Tibial nerve (tissue), 4 donors: ENCODE data around the gene UTF1. TPM values are rescaled to one million over a fixed set of nuclear protein-coding genes. Genes with fewer than 3 reads are reported as not detected.

ENCODE experiments used
- DNase-seq, 2 donors: peaks; one replicate each; pipeline ENCODE4 v3.0.0-alpha.2; 2019; ENCODE audit warnings: low spot score in 2 of 2
- H3K27ac ChIP-seq, 4 donors: fragments of 200-600 bp; sonication (generic) in 3 of 4; one replicate each; pipeline ENCODE4 v1.5.1; 2017 to 2019; ENCODE audit warnings: mild to moderate bottlenecking in 1 of 4
- H3K27me3 ChIP-seq, 2 donors: fragments of 200-600 bp; sonication (generic) in 1 of 2; one replicate each; pipeline versions ENCODE4 v1.5.1 to v1.6.0; 2017 to 2019
- H3K36me3 ChIP-seq, 3 donors: fragments of 200-600 bp; sonication (generic); one replicate each; pipeline ENCODE4 v1.5.1; 2018 to 2019
- H3K4me1 ChIP-seq, 4 donors: fragments of 200-600 bp; sonication (generic) in 3 of 4; one replicate each; pipeline ENCODE4 v1.5.1; 2017 to 2019
- H3K4me3 ChIP-seq, 4 donors: fragments of 200-600 bp; sonication (generic) in 3 of 4; one replicate each; pipeline ENCODE4 v1.5.1; 2017 to 2019; ENCODE audit warnings: mild to moderate bottlenecking in 1 of 4, moderate library complexity in 1 of 4
- H3K9me3 ChIP-seq, 4 donors: fragments of 200-600 bp; sonication (generic) in 3 of 4; one replicate each; pipeline ENCODE4 v1.5.1; 2017 to 2019
- EP300 ChIP-seq, 2 donors: sonication (generic); formaldehyde crosslinking; IDR thresholded peaks; one replicate each; pipeline ENCODE4 v1.6.1; 2017; ENCODE audit warnings: antibody characterized with exemption in 2 of 2, mild to moderate bottlenecking in 1 of 2
- POLR2A ChIP-seq, 2 donors: fragments of 450-650 bp; IDR thresholded peaks; one replicate each; pipeline ENCODE4 v1.6.1; 2017; ENCODE audit warnings: antibody characterized with exemption in 2 of 2, mild to moderate bottlenecking in 2 of 2, moderate library complexity in 2 of 2
- WGBS, 2 donors: methylation state at CpG; one replicate each; pipeline ENCODE4 v1.1.5; 2018; 5-methylcytosine and 5-hydroxymethylcytosine counted together
- total RNA-seq, 4 donors: library from RNA; depleted of rRNA; stranded (reverse); fragments of >200 nt; gene quantifications; one replicate each; pipeline ENCODE4 v1.1.0, GENCODE V29; 2016
- TF ChIP-seq, protein P1 (sequence below), 5 experiments: fragments of 200-600 bp in 3 of 5; fragments of 450-650 bp in 2 of 5; sonication (generic) in 3 of 5; IDR thresholded peaks; one replicate each; pipeline ENCODE4 v1.5.1; 2016 to 2019; ENCODE audit warnings: antibody characterized with exemption in 5 of 5, mild to moderate bottlenecking in 3 of 5, moderate library complexity in 2 of 5

UTF1 gene
- total RNA-seq, 4 donors from 2014 or later, result not detected

DNA sequence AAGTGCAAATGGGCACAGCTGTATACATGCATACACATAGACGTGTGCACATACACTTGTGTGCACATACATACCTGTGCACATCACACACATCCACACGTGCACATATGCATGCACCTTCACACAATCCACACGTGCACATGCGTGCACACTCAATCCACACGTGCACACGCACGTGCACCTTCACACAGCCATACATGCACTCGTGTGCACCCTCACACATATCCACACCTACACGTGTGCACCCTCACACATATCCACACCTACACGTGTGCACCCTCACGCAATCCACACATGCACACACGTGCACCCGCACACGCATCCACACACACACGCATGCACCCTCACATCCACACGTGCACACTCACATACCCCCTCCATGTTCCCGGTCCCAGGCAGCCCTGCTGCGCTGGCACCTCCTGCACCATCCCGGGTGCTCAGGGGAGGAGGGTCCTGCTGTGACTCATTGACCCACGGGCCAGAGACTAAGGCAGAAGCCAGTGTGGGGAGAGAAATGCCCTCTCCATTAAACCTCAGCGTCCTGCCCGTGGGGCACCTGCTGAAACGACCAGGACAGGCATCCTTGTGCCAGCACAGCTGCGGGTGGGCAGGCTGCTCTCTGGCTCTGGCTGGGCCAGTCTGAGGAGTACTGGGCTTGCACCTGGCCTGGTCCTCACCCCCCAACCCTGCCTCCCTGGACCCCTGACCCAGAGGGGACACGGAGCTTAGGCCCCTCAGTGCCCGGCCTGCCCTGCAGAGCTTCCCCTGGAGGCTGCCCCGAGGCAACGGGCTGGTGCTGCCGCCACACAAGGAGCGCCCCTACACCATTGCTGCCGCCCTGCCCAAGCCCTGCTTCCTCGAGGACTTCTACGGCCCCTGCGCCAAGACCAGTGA lies 17.8 kb upstream of the UTF1 start:
- Histone ChIP-seq H3K9me3 (no peaks in the 10 kb centered on the region), H3K36me3 (no peaks in the 10 kb centered on the region), H3K4me3 (no peak overlapping the region), H3K27ac (no peak overlapping the region), H3K27me3 (peaks cover 0 to 6% of the 10 kb centered on the region in 2 donors), H3K4me1 (no peaks in the 10 kb centered on the region)
- TF ChIP-seq POLR2A (IDR thresholded peaks at IDR 0.05), result no peak
- TF ChIP-seq EP300 (IDR thresholded peaks at IDR 0.05), result no peak
- TF ChIP-seq, protein P1, sequence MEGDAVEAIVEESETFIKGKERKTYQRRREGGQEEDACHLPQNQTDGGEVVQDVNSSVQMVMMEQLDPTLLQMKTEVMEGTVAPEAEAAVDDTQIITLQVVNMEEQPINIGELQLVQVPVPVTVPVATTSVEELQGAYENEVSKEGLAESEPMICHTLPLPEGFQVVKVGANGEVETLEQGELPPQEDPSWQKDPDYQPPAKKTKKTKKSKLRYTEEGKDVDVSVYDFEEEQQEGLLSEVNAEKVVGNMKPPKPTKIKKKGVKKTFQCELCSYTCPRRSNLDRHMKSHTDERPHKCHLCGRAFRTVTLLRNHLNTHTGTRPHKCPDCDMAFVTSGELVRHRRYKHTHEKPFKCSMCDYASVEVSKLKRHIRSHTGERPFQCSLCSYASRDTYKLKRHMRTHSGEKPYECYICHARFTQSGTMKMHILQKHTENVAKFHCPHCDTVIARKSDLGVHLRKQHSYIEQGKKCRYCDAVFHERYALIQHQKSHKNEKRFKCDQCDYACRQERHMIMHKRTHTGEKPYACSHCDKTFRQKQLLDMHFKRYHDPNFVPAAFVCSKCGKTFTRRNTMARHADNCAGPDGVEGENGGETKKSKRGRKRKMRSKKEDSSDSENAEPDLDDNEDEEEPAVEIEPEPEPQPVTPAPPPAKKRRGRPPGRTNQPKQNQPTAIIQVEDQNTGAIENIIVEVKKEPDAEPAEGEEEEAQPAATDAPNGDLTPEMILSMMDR (IDR thresholded peaks at IDR 0.05), result no peak
- 89 to 92% methylated on average over 31 to 34 of the region's 34 CpGs for WGBS, 2 donors
- no peak for DNase-seq

DNA sequence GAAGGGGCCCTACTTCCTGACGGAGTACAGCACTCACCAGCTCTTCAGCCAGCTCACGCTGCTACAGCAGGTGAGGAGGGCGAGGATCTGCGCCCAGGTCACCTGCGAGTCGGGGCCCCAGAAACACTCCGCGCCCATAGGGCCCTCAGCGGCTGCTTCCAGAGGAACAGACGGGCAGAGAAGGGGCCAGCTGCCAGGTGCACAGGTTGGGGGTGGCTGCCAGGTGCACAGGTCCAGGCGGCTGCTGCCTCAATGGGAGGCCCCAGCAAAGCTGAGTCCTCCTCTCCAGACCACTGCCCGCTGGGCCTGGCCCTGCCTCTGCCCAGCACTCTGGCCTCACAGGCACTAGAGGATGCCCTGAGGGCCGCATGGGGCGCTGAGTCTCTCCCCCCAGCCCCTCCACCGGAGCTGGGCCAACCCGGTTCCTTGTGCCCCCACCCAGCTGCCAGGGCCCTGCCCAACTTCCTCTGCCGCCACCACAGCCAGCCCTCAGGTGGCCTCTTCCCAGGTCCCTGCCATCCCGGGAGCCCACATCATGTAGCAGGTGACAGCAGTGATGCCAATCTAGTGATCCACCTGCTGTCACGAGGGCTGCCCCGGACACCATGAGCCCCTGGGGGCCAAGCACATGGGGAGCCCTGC lies 17.0 kb upstream of the UTF1 start:
- DNase-seq, result no peak
- Histone ChIP-seq H3K27ac (no peak overlapping the region), H3K27me3 (peaks cover 0 to 6% of the 10 kb centered on the region in 2 donors), H3K36me3 (no peaks in the 10 kb centered on the region), H3K9me3 (no peaks in the 10 kb centered on the region), H3K4me1 (no peaks in the 10 kb centered on the region), H3K4me3 (no peak overlapping the region)
- 81 to 88% methylated on average over 9 to 19 of the region's 20 CpGs for WGBS, 2 donors
- TF ChIP-seq, protein P1 (IDR thresholded peaks at IDR 0.05), result no peak
- TF ChIP-seq POLR2A (IDR thresholded peaks at IDR 0.05) (no peak), EP300 (IDR thresholded peaks at IDR 0.05) (no peak)

DNA sequence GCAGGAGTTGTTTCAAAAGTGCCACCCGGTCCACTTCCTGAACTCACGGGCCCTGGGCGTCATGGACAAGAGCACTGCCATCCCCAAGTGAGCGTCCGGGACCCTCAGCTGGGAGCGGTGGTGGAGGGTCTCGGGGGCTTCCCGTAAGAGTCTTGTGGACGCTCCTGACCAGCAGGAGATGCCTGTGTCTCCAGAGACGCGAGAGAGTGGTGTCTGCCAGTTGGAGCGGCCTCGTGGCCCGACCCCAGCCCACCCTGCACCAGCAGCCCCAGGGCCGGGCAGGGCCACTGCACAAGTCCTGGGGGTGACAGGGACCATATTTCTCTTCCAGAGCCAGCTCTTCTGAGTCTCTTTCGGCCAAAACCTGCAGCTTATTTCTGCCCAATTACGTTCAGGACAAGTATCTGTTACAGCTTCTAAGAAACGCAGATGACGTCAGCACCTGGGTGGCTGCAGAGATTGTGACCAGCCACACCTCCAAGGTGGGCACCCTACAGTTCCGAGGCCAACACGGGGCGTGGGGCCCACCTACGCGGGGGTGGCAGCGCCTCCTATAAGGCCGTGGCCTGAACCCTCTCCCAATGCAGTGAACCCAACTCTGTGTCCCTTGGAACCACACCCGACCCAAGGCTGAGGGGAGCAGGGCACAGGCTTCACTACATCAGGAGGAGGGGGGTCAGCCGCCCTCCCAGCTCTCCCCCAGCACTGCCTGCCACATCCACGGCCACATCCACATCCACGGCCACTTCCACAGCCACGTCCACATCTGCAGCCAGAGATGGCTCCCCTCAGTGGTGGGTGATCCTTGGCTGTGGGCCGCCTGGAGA lies 16.2 kb upstream of the UTF1 start:
- no peak overlapping the region for H3K27ac ChIP-seq
- no peak for DNase-seq
- H3K4me3 ChIP-seq, result no peak overlapping the region
- peaks cover 0 to 10% of the 10 kb centered on the region in 2 donors for H3K27me3 ChIP-seq
- no peaks in the 10 kb centered on the region for H3K9me3 ChIP-seq
- TF ChIP-seq POLR2A (IDR thresholded peaks at IDR 0.05) (no peak), EP300 (IDR thresholded peaks at IDR 0.05) (no peak)
- TF ChIP-seq, protein P1 (IDR thresholded peaks at IDR 0.05), result no peak
- no peaks in the 10 kb centered on the region for H3K4me1 ChIP-seq
- WGBS, 2 donors, result 85 to 87% methylated on average over 21 to 32 of the region's 32 CpGs
- H3K36me3 ChIP-seq, result no peaks in the 10 kb centered on the region

DNA sequence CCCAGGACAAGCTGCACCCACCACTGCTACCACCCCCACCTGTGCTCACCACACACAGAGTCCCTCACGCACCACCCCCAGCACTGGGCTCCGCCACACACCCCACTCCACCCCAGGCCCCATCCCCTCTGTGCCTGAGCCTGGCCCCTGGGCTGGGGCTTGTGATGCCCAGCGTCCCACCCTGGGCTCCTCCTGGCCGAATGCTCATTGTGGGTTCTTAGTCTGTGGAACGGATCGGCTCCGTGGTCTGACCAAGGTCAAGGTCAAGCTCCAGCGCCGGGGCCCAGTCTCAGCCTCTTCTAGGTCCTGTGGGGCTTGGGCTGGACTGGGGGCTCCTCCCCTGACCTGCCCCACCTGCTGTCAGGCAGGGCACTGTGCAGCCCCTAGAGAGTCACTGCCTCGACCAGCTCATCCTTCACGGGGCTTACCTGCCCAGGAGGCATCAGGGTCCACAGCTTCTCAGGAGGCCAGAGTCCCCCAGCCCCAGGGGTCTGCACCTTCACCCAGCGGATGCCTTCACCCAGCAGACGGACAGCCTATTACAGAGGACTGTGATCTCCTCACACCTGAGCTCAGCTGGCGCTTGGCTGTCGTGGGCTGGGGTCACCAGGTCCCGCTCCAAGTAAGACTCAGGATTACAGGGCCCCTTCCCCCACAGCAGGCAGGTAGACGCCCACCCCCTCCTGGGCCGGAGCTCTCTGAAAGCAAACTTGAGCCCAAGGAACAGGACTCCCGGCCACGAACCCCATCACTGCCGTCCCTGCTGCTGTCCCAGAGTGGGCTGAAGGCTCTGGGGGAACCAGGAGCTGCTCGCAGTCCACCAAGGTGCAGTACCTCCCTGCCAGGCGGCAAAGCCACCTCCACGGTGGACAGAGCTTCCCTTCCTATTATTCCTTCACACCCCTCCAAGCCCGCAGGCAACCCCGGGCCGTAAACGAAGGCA lies 15.3 kb upstream of the UTF1 start:
- TF ChIP-seq, protein P1 (IDR thresholded peaks at IDR 0.05), result no peak
- no peak for TF ChIP-seq EP300 (IDR thresholded peaks at IDR 0.05)
- no peak for TF ChIP-seq POLR2A (IDR thresholded peaks at IDR 0.05)
- 76 to 77% methylated on average over 20 to 26 of the region's 28 CpGs for WGBS, 2 donors
- H3K27me3 ChIP-seq, result peaks cover 0 to 17% of the 10 kb centered on the region in 2 donors

More for the DNA sequence above, 15.3 kb upstream of the UTF1 start:
- Histone ChIP-seq H3K9me3 (no peaks in the 10 kb centered on the region), H3K27ac (no peak overlapping the region), H3K4me1 (no peaks in the 10 kb centered on the region), H3K4me3 (no peak overlapping the region), H3K36me3 (no peaks in the 10 kb centered on the region)
- no peak for DNase-seq
